ENCODE data around the gene EVI5. TPM values are rescaled to one million over a fixed set of nuclear protein-coding genes. Genes with fewer than 3 reads are reported as not detected.

Gene EVI5
- total RNA-seq, 4 donors from 2014 or later = 39.5 to 49.7 (median 48.6) TPM

DNA sequence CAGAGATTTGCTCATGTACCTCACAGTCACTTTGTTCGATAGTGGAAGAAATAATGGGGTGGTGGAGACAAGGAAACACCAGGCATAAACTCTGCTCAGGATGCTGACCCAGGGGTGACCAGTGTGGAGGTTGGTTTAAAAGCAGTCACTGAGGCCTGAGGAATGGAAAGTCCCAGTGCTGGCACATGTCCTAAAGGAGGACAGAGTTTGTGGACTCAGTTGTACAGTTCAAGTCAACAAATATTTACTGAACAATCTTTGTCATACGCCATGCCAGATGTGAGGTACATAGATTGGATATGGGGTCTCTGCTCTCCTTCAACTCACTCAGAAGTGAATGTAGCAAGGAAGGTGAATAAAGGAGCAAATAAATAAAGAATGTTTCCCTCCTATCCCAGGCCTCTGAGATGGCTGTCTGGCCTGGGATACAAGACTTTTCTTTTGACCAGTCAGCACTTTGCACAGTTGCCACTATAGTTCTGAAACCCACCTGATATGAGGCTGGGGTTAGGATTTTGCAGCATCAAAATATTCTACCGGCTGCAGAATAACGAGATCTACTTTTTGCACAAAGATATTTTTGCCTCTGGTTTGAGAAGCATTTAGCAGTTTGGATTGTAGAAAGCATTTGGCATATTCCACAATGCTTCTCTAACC is 290.3 kb downstream of the EVI5 start:
- Histone ChIP-seq H3K27ac (no peak overlapping the region), H3K9me3 (no peaks in the 10 kb centered on the region), H3K36me3 (no peaks in the 10 kb centered on the region), H3K4me3 (no peak overlapping the region), H3K27me3 (peaks cover 1% of the 10 kb centered on the region), H3K4me1 (no peaks in the 10 kb centered on the region)
- 79 to 95% methylated on average over 4 of the region's 4 CpGs for WGBS, 2 donors (ENCODE audit: low coverage in 1 of 2)
- no peak for TF ChIP-seq EP300 (IDR thresholded peaks at IDR 0.05)
- no peak for TF ChIP-seq POLR2A (IDR thresholded peaks at IDR 0.05)
- no peak for TF ChIP-seq POLR2AphosphoS5 (IDR thresholded peaks at IDR 0.05)
- ATAC-seq = no peak

DNA sequence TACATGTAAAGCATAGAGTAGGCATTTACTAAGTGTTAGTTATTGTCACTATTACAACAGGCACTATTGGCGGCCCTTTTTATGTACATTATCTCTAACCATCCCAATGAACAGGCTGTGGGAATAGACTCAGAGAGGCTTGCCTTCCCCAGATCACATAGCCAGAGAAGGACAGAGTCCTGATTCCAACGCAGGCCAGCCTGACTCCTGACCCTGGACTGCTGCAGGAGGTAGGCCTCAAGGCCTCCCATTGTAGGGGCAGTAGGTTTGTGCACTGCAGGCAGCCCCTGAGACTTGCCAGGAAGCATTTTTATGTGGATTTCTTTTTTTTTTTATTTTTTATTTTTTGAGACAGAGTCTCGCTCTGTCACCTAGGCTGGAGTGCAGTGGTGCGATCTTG is 291.8 kb downstream of the EVI5 start:
- Histone ChIP-seq H3K4me1 (no peaks in the 10 kb centered on the region), H3K27me3 (peaks cover 16% of the 10 kb centered on the region), H3K9me3 (no peaks in the 10 kb centered on the region), H3K36me3 (no peaks in the 10 kb centered on the region), H3K27ac (no peak overlapping the region), H3K4me3 (no peak overlapping the region)
- TF ChIP-seq EP300 (IDR thresholded peaks at IDR 0.05) (no peak), POLR2A (IDR thresholded peaks at IDR 0.05) (no peak)
- TF ChIP-seq, protein P1, sequence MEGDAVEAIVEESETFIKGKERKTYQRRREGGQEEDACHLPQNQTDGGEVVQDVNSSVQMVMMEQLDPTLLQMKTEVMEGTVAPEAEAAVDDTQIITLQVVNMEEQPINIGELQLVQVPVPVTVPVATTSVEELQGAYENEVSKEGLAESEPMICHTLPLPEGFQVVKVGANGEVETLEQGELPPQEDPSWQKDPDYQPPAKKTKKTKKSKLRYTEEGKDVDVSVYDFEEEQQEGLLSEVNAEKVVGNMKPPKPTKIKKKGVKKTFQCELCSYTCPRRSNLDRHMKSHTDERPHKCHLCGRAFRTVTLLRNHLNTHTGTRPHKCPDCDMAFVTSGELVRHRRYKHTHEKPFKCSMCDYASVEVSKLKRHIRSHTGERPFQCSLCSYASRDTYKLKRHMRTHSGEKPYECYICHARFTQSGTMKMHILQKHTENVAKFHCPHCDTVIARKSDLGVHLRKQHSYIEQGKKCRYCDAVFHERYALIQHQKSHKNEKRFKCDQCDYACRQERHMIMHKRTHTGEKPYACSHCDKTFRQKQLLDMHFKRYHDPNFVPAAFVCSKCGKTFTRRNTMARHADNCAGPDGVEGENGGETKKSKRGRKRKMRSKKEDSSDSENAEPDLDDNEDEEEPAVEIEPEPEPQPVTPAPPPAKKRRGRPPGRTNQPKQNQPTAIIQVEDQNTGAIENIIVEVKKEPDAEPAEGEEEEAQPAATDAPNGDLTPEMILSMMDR (IDR thresholded peaks at IDR 0.05) = no peak
- no peak for ATAC-seq
- WGBS, 2 donors (ENCODE audit: low coverage in 1 of 2) = 88 to 92% methylated on average over 1 to 4 of the region's 4 CpGs

DNA sequence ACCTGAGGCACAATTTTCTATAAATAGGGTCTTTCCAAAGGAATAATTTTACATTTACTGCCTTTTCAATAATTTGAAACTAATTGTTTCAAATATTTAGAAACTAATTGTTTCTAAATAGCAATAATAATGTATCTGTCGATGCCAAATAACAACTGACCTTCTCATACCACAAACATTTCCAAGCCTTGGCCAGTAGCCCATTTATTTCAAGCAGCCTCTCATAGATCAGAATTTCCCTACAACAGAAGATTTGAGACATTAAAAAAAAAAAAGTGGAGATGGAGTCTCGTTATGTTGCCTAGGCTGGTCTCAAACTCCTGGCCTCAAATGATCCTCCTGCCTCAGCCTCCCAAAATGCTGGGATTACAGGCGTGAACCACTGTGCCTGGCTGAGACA is 296.1 kb downstream of the EVI5 start:
- TF ChIP-seq POLR2A (IDR thresholded peaks at IDR 0.05) (no peak), POLR2AphosphoS5 (IDR thresholded peaks at IDR 0.05) (no peak), EP300 (IDR thresholded peaks at IDR 0.05) (no peak)
- TF ChIP-seq, protein P1 (IDR thresholded peaks at IDR 0.05) = no peak
- H3K27me3 ChIP-seq = peaks cover 59% of the 10 kb centered on the region
- WGBS, 2 donors (ENCODE audit: low coverage in 1 of 2) = 80 to 83% methylated on average over 2 to 3 of the region's 3 CpGs

DNA sequence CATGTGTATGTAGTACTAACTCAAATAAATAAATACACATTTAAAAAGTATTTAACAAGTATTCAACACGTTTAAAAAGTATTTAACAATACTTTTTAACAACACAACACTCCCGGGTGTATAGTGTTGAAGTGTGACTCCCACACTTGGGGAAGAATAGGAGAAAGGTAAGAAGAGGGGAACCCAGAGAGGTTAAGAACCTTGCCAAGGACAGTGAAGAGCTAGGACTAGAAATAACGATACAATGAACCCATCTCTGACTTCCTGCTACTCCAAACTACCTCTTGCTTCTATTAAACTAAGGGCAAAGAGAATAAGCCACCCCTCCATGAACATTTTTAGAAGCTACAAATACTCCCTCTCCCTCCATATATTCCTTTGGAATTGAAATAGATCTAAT is 296.5 kb downstream of the EVI5 start:
- Histone ChIP-seq H3K4me3 (no peak overlapping the region), H3K36me3 (no peaks in the 10 kb centered on the region), H3K27me3 (peaks cover 63% of the 10 kb centered on the region), H3K27ac (no peak overlapping the region), H3K4me1 (peaks cover 0 to 36% (median 32%) of the 10 kb centered on the region in 3 donors), H3K9me3 (no peaks in the 10 kb centered on the region)
- no peak for TF ChIP-seq POLR2AphosphoS5 (IDR thresholded peaks at IDR 0.05)
- no peak for TF ChIP-seq EP300 (IDR thresholded peaks at IDR 0.05)
- TF ChIP-seq POLR2A (IDR thresholded peaks at IDR 0.05) = no peak
- TF ChIP-seq, protein P1 (IDR thresholded peaks at IDR 0.05) = no peak
- no peak for ATAC-seq
- WGBS, 2 donors (ENCODE audit: low coverage in 1 of 2) = 49 to 56% methylated on average over 3 of the region's 3 CpGs

More for the DNA sequence above, 296.1 kb downstream of the EVI5 start:
- Histone ChIP-seq H3K4me1 (peaks cover 0 to 32% (median 28%) of the 10 kb centered on the region in 3 donors), H3K27ac (no peak overlapping the region), H3K9me3 (no peaks in the 10 kb centered on the region), H3K4me3 (no peak overlapping the region), H3K36me3 (no peaks in the 10 kb centered on the region)
- no peak for ATAC-seq

DNA sequence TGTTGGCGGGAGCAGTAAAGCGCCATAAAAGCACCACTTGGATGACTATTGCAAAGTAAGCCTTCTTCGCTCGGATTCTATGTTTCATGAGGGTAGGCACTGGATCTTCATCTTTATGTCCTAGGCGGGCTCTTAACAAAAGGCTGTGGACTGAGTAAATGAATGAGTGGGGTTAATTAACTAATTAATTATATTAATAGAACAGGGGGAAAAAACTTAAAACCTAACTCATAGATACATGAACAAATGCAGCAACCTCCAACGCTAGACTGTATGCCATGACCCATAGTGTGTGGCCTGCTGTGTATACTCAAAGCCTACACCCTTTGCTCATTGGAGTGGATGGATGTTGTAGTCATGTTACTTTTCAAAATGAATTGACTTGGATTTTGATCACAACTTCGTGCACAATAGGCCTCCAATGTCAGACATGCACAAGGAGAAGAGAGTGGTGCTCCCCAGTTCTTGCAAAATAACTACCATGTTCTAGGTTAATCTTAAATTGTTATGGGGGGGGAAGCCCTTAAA is 297.8 kb downstream of the EVI5 start:
- Histone ChIP-seq H3K27me3 (peaks cover 76% of the 10 kb centered on the region), H3K27ac (no peak overlapping the region), H3K4me3 (peak overlapping the region in 1 of 2 donors; percentile 53), H3K4me1 (peaks cover 0 to 49% (median 45%) of the 10 kb centered on the region in 3 donors), H3K36me3 (no peaks in the 10 kb centered on the region), H3K9me3 (no peaks in the 10 kb centered on the region)
- no peak for ATAC-seq
- TF ChIP-seq POLR2AphosphoS5 (IDR thresholded peaks at IDR 0.05) (no peak), POLR2A (IDR thresholded peaks at IDR 0.05) (no peak), EP300 (IDR thresholded peaks at IDR 0.05) (no peak)
- TF ChIP-seq, protein P1 (IDR thresholded peaks at IDR 0.05) = no peak
- WGBS, 2 donors (ENCODE audit: low coverage in 1 of 2) = 76 to 82% methylated on average over 3 to 5 of the region's 7 CpGs

Measured in gastroesophageal sphincter (tissue), 4 donors.